ENCODE data around the gene SLTM.

Gene SLTM

DNA sequence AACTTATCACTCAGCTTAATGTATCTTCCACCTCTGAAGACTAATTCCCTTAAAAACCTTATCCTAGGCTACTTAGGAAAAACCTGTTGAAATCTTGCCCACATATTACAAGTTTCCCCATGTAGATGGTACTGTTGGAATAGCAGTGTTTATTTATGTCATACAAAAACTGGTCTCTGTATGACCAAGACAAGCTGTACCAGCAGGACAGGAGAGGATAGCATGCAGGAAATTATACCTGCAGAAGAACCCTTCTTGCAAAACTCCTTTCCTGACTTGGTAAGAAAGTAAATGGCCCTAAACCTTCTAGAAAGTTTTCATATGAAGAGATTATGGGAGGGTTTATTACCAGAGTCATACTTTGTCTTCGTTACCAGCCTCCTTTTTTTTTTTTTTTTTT, 28.7 kb upstream of the SLTM start:
- Histone ChIP-seq H3K9me3 (ENCODE audit: insufficient read depth, low read length) (no peaks in the 10 kb centered on the region), H4K20me1 (ENCODE audit: insufficient read depth, low read length) (no peaks in the 10 kb centered on the region), H3K27ac (ENCODE audit: low read length) (no peak overlapping the region), H3K36me3 (replicated peaks; ENCODE audit: low read depth, low read length) (no peaks in the 10 kb centered on the region), H3K27me3 (ENCODE audit: low read depth, low read length) (no peaks in the 10 kb centered on the region), H3K4me2 (ENCODE audit: low read length) (no peak overlapping the region), H3K4me3 (ENCODE audit: low read length) (no peak overlapping the region), H3K79me2 (ENCODE audit: low read length) (no peaks in the 10 kb centered on the region), H2AFZ (ENCODE audit: low read depth, low read length) (no peak overlapping the region), H3K9ac (ENCODE audit: low read length) (no peak overlapping the region), H3K4me1 (ENCODE audit: low read length) (peaks cover 15% of the 10 kb centered on the region)
- TF ChIP-seq EZH2phosphoT487 (IDR thresholded peaks at IDR 0.05; ENCODE audit: low read depth), result no peak

DNA sequence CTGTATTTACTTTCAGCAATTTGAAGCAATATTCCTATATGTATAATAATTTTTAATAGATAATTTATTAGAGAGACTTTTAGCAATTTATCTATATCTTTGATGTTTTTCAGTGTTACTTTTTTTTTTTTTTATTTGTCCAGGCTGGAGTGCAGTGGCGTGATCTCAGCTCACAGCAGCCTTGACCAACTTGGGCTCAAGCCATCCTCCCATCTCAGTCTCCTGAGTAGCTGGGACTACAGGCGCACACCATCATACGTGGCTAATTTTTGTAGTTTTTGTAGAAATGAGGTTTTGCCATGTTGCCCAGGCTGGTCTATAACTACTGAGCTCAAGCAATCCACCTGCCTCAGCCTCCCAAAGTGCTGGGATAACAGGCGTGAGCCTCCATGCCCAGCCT, 25.3 kb upstream of the SLTM start:
- Histone ChIP-seq H3K4me1 (ENCODE audit: low read length) (peaks cover 9% of the 10 kb centered on the region; the same call in 1 of the 2 replicates), H3K36me3 (replicated peaks; ENCODE audit: low read depth, low read length) (no peaks in the 10 kb centered on the region), H3K4me2 (ENCODE audit: low read length) (no peak overlapping the region), H3K4me3 (ENCODE audit: low read length) (no peak overlapping the region), H4K20me1 (ENCODE audit: insufficient read depth, low read length) (no peaks in the 10 kb centered on the region), H3K9me3 (ENCODE audit: insufficient read depth, low read length) (no peaks in the 10 kb centered on the region), H3K27ac (ENCODE audit: low read length) (no peak overlapping the region), H3K27me3 (ENCODE audit: low read depth, low read length) (no peaks in the 10 kb centered on the region), H3K9ac (ENCODE audit: low read length) (no peak overlapping the region), H3K79me2 (ENCODE audit: low read length) (no peaks in the 10 kb centered on the region), H2AFZ (ENCODE audit: low read depth, low read length) (no peak overlapping the region)
- no peak for TF ChIP-seq EZH2phosphoT487 (IDR thresholded peaks at IDR 0.05; ENCODE audit: low read depth)
- TF ChIP-seq, protein P1, sequence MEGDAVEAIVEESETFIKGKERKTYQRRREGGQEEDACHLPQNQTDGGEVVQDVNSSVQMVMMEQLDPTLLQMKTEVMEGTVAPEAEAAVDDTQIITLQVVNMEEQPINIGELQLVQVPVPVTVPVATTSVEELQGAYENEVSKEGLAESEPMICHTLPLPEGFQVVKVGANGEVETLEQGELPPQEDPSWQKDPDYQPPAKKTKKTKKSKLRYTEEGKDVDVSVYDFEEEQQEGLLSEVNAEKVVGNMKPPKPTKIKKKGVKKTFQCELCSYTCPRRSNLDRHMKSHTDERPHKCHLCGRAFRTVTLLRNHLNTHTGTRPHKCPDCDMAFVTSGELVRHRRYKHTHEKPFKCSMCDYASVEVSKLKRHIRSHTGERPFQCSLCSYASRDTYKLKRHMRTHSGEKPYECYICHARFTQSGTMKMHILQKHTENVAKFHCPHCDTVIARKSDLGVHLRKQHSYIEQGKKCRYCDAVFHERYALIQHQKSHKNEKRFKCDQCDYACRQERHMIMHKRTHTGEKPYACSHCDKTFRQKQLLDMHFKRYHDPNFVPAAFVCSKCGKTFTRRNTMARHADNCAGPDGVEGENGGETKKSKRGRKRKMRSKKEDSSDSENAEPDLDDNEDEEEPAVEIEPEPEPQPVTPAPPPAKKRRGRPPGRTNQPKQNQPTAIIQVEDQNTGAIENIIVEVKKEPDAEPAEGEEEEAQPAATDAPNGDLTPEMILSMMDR (IDR thresholded peaks at IDR 0.05; ENCODE audit: low read depth, low read length), result no peak

DNA sequence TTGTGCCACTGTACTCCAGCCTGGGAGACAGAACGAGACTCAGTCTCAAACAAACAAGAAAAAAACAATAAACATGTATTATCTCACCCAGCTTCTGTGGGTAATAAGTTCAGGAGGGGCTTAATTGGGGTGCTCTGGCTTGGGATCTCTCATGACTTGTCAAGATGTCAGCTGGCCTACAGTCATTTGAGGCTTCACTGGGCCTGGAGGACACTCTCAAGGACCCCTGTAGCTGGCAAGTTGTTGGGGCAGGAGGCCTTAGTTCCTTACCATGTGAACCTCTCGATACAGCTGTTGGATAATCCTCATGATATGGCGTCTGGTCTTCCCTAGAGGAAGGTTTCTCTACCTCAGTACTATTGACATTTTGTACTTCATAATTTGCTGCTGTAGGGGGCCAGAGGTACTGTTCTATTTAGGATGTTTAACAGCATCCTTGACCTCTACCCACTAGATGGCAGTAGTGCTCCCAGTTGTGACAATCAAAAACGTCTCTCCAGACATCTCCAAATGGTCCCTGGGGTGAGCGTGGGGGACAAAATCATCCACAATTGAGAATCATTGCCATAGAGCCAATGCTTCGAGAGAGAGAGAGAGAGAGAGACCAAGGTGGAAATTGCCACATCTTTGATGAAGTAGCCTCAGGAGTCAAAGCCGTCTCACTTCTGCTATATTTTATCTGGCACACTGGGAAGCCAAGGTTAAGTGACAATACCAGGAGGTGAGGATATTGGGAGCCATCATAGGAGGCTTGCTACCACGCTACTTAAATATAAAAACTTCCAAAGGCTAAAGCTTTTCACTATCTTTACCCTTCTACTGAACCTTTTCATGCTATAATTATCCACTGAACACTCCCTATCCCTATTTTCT, 23.9 kb upstream of the SLTM start:
- H3K27ac ChIP-seq (ENCODE audit: low read length), result no peak overlapping the region
- peak overlapping the region; percentile 15; the same call in 1 of the 2 replicates for H3K9ac ChIP-seq (ENCODE audit: low read length)
- TF ChIP-seq, protein P1 (IDR thresholded peaks at IDR 0.05; ENCODE audit: low read depth, low read length), result peak; percentile 90
- no peak for TF ChIP-seq EZH2phosphoT487 (IDR thresholded peaks at IDR 0.05; ENCODE audit: low read depth)
- peak overlapping the region; percentile 59 for H3K4me3 ChIP-seq (ENCODE audit: low read length)
- H3K27me3 ChIP-seq (ENCODE audit: low read depth, low read length), result no peaks in the 10 kb centered on the region
- H4K20me1 ChIP-seq (ENCODE audit: insufficient read depth, low read length), result no peaks in the 10 kb centered on the region
- peaks cover 9% of the 10 kb centered on the region; the same call in 1 of the 2 replicates for H3K4me1 ChIP-seq (ENCODE audit: low read length)
- peak overlapping the region; percentile 71 for H3K4me2 ChIP-seq (ENCODE audit: low read length)
- H3K79me2 ChIP-seq (ENCODE audit: low read length), result no peaks in the 10 kb centered on the region
- H3K9me3 ChIP-seq (ENCODE audit: insufficient read depth, low read length), result no peaks in the 10 kb centered on the region
- peak overlapping the region; percentile 84; the same call in 1 of the 2 replicates for H2AFZ ChIP-seq (ENCODE audit: low read depth, low read length)
- no peaks in the 10 kb centered on the region for H3K36me3 ChIP-seq (replicated peaks; ENCODE audit: low read depth, low read length)

DNA sequence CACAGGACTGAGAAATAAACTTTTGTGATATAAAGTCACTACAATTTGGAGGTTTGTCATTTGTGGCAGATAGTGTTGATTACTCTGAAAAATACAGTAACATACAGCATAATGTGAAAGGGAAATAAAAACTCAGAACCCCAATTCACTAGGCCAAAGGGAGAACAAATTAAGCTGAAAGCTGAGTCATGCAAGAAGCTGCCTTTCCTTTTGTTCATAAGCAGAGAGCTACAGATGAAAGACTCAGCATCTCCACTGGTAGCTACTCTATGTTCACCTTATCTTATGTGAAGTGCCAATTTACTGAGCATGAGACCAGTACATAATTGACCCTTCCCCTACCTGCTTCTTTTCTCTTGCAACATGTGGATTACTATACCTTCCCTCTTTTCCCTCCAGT, 19.3 kb upstream of the SLTM start:
- peak overlapping the region; percentile 51; the same call in 1 of the 2 replicates for H2AFZ ChIP-seq (ENCODE audit: low read depth, low read length)
- no peak overlapping the region for H3K4me2 ChIP-seq (ENCODE audit: low read length)

More for the DNA sequence above, 19.3 kb upstream of the SLTM start:
- H3K9ac ChIP-seq (ENCODE audit: low read length), result no peak overlapping the region
- H4K20me1 ChIP-seq (ENCODE audit: insufficient read depth, low read length), result no peaks in the 10 kb centered on the region
- no peaks in the 10 kb centered on the region for H3K9me3 ChIP-seq (ENCODE audit: insufficient read depth, low read length)
- H3K27ac ChIP-seq (ENCODE audit: low read length), result no peak overlapping the region
- peaks cover 7% of the 10 kb centered on the region; the same call in 1 of the 2 replicates for H3K4me1 ChIP-seq (ENCODE audit: low read length)
- no peaks in the 10 kb centered on the region for H3K27me3 ChIP-seq (ENCODE audit: low read depth, low read length)
- H3K4me3 ChIP-seq (ENCODE audit: low read length), result no peak overlapping the region
- TF ChIP-seq, protein P1 (IDR thresholded peaks at IDR 0.05; ENCODE audit: low read depth, low read length), result no peak
- no peak for TF ChIP-seq EZH2phosphoT487 (IDR thresholded peaks at IDR 0.05; ENCODE audit: low read depth)
- H3K36me3 ChIP-seq (replicated peaks; ENCODE audit: low read depth, low read length), result no peaks in the 10 kb centered on the region
- H3K79me2 ChIP-seq (ENCODE audit: low read length), result no peaks in the 10 kb centered on the region
